ENCODE results near the gene CTSE. TPM values are rescaled to one million over a fixed set of nuclear protein-coding genes. Genes with fewer than 3 reads are reported as not detected.
A peak's percentile ranks its signal among the peaks of the same experiment; 100 is the strongest.

CTSE gene
- total and polyA plus RNA-seq, 2 of the 13 experiments (the other 11 are each of a cell fraction or from before 2014, with no cell fraction given) = 0.50 to 0.69 TPM

DNA sequence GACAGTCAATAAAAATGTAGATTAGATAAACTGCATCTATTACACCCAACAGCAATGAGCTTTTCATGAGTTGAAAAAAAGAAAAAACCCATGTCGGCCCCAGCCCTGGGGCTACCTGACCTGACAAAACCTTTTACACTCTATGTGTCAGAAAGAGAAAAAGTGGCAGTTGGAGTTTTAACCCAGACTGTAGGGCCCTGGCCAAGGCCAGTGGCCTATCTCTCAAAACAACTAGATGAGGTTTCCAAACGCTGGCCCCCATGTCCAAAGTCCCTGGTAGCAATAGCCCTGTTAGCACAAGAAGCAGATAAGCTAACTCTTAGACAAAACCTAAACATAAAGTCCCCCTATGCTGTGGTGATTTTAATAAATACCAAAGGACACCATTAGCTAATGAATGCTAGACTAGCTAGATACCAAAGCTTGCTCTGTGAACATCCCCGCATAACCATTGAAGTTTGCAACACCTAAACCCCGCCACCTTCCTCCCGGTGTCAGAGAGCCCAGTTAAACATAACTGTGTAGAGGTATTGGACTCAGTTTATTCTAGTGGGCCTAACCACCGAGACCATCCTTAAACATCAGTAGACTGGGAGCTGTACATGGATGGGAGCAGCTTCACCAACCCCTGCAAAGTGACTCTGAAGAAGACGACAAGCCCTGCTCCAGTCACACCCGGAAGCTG is 32.1 kb upstream of the CTSE start (continued):
- TF ChIP-seq, protein P1, sequence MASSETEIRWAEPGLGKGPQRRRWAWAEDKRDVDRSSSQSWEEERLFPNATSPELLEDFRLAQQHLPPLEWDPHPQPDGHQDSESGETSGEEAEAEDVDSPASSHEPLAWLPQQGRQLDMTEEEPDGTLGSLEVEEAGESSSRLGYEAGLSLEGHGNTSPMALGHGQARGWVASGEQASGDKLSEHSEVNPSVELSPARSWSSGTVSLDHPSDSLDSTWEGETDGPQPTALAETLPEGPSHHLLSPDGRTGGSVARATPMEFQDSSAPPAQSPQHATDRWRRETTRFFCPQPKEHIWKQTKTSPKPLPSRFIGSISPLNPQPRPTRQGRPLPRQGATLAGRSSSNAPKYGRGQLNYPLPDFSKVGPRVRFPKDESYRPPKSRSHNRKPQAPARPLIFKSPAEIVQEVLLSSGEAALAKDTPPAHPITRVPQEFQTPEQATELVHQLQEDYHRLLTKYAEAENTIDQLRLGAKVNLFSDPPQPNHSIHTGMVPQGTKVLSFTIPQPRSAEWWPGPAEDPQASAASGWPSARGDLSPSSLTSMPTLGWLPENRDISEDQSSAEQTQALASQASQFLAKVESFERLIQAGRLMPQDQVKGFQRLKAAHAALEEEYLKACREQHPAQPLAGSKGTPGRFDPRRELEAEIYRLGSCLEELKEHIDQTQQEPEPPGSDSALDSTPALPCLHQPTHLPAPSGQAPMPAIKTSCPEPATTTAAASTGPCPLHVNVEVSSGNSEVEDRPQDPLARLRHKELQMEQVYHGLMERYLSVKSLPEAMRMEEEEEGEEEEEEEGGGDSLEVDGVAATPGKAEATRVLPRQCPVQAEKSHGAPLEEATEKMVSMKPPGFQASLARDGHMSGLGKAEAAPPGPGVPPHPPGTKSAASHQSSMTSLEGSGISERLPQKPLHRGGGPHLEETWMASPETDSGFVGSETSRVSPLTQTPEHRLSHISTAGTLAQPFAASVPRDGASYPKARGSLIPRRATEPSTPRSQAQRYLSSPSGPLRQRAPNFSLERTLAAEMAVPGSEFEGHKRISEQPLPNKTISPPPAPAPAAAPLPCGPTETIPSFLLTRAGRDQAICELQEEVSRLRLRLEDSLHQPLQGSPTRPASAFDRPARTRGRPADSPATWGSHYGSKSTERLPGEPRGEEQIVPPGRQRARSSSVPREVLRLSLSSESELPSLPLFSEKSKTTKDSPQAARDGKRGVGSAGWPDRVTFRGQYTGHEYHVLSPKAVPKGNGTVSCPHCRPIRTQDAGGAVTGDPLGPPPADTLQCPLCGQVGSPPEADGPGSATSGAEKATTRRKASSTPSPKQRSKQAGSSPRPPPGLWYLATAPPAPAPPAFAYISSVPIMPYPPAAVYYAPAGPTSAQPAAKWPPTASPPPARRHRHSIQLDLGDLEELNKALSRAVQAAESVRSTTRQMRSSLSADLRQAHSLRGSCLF (CRISPR knock-in tag; IDR thresholded peaks at IDR 0.05; ENCODE audit: borderline replicate concordance) = peak; percentile 72; the same call in 1 of the 2 replicates
- peak; percentile 54; the same call in 1 of the 2 replicates for TF ChIP-seq KDM4B (CRISPR knock-in tag; IDR thresholded peaks at IDR 0.05)
- TF ChIP-seq, protein P2, sequence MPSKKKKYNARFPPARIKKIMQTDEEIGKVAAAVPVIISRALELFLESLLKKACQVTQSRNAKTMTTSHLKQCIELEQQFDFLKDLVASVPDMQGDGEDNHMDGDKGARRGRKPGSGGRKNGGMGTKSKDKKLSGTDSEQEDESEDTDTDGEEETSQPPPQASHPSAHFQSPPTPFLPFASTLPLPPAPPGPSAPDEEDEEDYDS (CRISPR knock-in tag; IDR thresholded peaks at IDR 0.05) = peak; percentile 65
- 0 out of 2 replicates have a peak, but pooled peaks have one; percentile 26 for TF ChIP-seq SNAPC2 (CRISPR knock-in tag; IDR thresholded peaks at IDR 0.05)
- peak; percentile 45; the same call in 1 of the 2 replicates for TF ChIP-seq ZSCAN25 (CRISPR knock-in tag; IDR thresholded peaks at IDR 0.05)
- peak; percentile 18; the same call in 1 of the 2 replicates for TF ChIP-seq ZNF501 (CRISPR knock-in tag; IDR thresholded peaks at IDR 0.05)
- peak; percentile 77; the same call in 1 of the 2 replicates for TF ChIP-seq ZNF317 (CRISPR knock-in tag; IDR thresholded peaks at IDR 0.05)
- peak; percentile 13; the same call in 1 of the 2 replicates for TF ChIP-seq SIN3A (IDR thresholded peaks at IDR 0.05; ENCODE audit: borderline replicate concordance, low read depth, low read length)
- peak; percentile 77 for TF ChIP-seq ZMYM4 (CRISPR knock-in tag; IDR thresholded peaks at IDR 0.05)
- peak; percentile 17; the same call in 1 of the 2 replicates for TF ChIP-seq DR1 (CRISPR knock-in tag; IDR thresholded peaks at IDR 0.05)
- TF ChIP-seq, protein P3, sequence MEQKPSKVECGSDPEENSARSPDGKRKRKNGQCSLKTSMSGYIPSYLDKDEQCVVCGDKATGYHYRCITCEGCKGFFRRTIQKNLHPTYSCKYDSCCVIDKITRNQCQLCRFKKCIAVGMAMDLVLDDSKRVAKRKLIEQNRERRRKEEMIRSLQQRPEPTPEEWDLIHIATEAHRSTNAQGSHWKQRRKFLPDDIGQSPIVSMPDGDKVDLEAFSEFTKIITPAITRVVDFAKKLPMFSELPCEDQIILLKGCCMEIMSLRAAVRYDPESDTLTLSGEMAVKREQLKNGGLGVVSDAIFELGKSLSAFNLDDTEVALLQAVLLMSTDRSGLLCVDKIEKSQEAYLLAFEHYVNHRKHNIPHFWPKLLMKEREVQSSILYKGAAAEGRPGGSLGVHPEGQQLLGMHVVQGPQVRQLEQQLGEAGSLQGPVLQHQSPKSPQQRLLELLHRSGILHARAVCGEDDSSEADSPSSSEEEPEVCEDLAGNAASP (CRISPR knock-in tag; IDR thresholded peaks at IDR 0.05; ENCODE audit: borderline replicate concordance) = peak; percentile 96
- TF ChIP-seq, protein P4, sequence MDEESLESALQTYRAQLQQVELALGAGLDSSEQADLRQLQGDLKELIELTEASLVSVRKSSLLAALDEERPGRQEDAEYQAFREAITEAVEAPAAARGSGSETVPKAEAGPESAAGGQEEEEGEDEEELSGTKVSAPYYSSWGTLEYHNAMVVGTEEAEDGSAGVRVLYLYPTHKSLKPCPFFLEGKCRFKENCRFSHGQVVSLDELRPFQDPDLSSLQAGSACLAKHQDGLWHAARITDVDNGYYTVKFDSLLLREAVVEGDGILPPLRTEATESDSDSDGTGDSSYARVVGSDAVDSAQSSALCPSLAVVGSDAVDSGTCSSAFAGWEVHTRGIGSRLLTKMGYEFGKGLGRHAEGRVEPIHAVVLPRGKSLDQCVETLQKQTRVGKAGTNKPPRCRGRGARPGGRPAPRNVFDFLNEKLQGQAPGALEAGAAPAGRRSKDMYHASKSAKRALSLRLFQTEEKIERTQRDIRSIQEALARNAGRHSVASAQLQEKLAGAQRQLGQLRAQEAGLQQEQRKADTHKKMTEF (CRISPR knock-in tag; IDR thresholded peaks at IDR 0.05) = peak; percentile 69
- 0 out of 2 replicates have a peak, but pooled peaks have one; percentile 40 for TF ChIP-seq ZMYM3 (CRISPR knock-in tag; IDR thresholded peaks at IDR 0.05)
- TF ChIP-seq, protein P5, sequence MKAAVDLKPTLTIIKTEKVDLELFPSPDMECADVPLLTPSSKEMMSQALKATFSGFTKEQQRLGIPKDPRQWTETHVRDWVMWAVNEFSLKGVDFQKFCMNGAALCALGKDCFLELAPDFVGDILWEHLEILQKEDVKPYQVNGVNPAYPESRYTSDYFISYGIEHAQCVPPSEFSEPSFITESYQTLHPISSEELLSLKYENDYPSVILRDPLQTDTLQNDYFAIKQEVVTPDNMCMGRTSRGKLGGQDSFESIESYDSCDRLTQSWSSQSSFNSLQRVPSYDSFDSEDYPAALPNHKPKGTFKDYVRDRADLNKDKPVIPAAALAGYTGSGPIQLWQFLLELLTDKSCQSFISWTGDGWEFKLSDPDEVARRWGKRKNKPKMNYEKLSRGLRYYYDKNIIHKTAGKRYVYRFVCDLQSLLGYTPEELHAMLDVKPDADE (CRISPR knock-in tag; IDR thresholded peaks at IDR 0.05) = peak; percentile 84; the same call in 1 of the 2 replicates
- TF ChIP-seq IRF2 (CRISPR knock-in tag; IDR thresholded peaks at IDR 0.05) = peak; percentile 55
- TF ChIP-seq MEF2D (CRISPR knock-in tag; IDR thresholded peaks at IDR 0.05) = peak; percentile 75; the same call in 1 of the 2 replicates
- TF ChIP-seq ZNF430 (CRISPR knock-in tag; IDR thresholded peaks at IDR 0.05) = peak; percentile 83; the same call in 1 of the 2 replicates
- TF ChIP-seq MEIS2 (CRISPR knock-in tag; IDR thresholded peaks at IDR 0.05) = peak; percentile 89

Measured in HepG2 (cell line).